Breast epithelium (tissue), 4 donors: ENCODE results near the gene CGREF1. TPM values are rescaled to one million over a fixed set of nuclear protein-coding genes. Genes with fewer than 3 reads are reported as not detected.

Source experiments
- DNase-seq, 2 donors: peaks; one replicate each; pipeline ENCODE4 v3.0.0-alpha.2; 2019; ENCODE audit warnings: low spot score in 2 of 2
- H3K27ac ChIP-seq, 2 donors: fragments of 200-600 bp; sonication (generic) in 1 of 2; one replicate each; pipeline ENCODE4 v1.5.1; 2016 to 2019; ENCODE audit warnings: mild to moderate bottlenecking in 1 of 2
- H3K27me3 ChIP-seq, 2 donors: fragments of 200-600 bp; sonication (generic) in 1 of 2; one replicate each; pipeline versions ENCODE4 v1.5.1 to v1.6.0; 2017 to 2019; ENCODE audit warnings: control low read depth in 1 of 2, mild to moderate bottlenecking in 1 of 2
- H3K36me3 ChIP-seq: fragments of 200-600 bp; one replicate; pipeline ENCODE4 v1.5.1; 2019
- H3K4me1 ChIP-seq, 2 donors: fragments of 200-600 bp; sonication (generic); one replicate each; pipeline ENCODE4 v1.5.1; 2016 to 2019; ENCODE audit warnings: control low read depth in 1 of 2
- H3K4me3 ChIP-seq, 3 donors: fragments of 200-600 bp; sonication (generic); 1 replicate in 2 of 3; 2 replicates in 1 of 3; pipeline ENCODE4 v1.5.1; 2016 to 2019; ENCODE audit warnings: mild to moderate bottlenecking in 3 of 3, moderate library complexity in 2 of 3
- H3K9me3 ChIP-seq, 2 donors: fragments of 200-600 bp; sonication (generic) in 1 of 2; one replicate each; pipeline ENCODE4 v1.5.1; 2016 to 2019; ENCODE audit warnings: control low read depth in 1 of 2
- POLR2A ChIP-seq: fragments of 450-650 bp; IDR thresholded peaks from one replicate; pipeline ENCODE4 v1.6.1; 2016; ENCODE audit warnings: antibody characterized with exemption, mild to moderate bottlenecking, moderate library complexity
- POLR2AphosphoS5 ChIP-seq, 3 donors: sonication (generic); formaldehyde crosslinking; IDR thresholded peaks; one replicate each; pipeline ENCODE4 v1.6.1; 2017; ENCODE audit warnings: antibody characterized with exemption in 3 of 3
- intact Hi-C: fragments of 100-400 bp; cut with DNase I; formaldehyde crosslinking; loops from one replicate; pipeline ENCODE4 v1.15.1; 2023; ENCODE audit warnings: low total_unique reads
- total RNA-seq, 3 donors: library from RNA; depleted of rRNA; stranded (reverse); fragments of >200 nt; gene quantifications; one replicate each; pipeline ENCODE4 v1.1.0, GENCODE V29; 2016
- TF ChIP-seq, protein P1 (sequence below), 3 donors: fragments of 450-650 bp; IDR thresholded peaks; one replicate each; pipeline ENCODE4 v1.5.1; 2016 to 2017; ENCODE audit warnings: antibody characterized with exemption in 3 of 3, mild to moderate bottlenecking in 3 of 3, moderate library complexity in 3 of 3

Gene CGREF1
- total RNA-seq, 3 donors from 2014 or later, result 3.2 to 16.4 (median 3.4) TPM

DNA sequence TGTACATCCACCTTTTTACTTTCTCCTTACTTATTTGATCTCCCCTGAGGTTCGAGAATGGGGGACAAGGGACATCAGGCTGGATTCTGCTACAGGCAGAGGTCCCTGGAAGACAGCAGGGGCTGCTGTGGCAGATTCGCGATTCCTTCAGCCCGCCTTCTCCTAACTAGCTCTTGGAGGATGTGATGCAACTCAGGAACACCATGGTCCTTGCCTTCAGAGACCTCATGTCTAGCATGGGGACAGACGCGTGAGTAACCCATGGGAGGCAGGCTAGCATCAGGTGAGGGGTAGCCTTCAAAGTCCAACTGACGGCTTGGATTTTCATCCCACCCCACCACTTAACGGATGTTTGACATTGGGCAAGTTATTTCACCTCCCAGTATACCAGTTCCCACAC is 29.0 kb upstream of the CGREF1 start:
- Histone ChIP-seq H3K36me3 (no peaks in the 10 kb centered on the region), H3K27ac (no peak overlapping the region), H3K4me1 (no peaks in the 10 kb centered on the region), H3K9me3 (no peaks in the 10 kb centered on the region), H3K27me3 (no peaks in the 10 kb centered on the region), H3K4me3 (no peak overlapping the region)
- intact Hi-C loops, result no loop called here
- TF ChIP-seq, protein P1, sequence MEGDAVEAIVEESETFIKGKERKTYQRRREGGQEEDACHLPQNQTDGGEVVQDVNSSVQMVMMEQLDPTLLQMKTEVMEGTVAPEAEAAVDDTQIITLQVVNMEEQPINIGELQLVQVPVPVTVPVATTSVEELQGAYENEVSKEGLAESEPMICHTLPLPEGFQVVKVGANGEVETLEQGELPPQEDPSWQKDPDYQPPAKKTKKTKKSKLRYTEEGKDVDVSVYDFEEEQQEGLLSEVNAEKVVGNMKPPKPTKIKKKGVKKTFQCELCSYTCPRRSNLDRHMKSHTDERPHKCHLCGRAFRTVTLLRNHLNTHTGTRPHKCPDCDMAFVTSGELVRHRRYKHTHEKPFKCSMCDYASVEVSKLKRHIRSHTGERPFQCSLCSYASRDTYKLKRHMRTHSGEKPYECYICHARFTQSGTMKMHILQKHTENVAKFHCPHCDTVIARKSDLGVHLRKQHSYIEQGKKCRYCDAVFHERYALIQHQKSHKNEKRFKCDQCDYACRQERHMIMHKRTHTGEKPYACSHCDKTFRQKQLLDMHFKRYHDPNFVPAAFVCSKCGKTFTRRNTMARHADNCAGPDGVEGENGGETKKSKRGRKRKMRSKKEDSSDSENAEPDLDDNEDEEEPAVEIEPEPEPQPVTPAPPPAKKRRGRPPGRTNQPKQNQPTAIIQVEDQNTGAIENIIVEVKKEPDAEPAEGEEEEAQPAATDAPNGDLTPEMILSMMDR (IDR thresholded peaks at IDR 0.05), result no peak
- no peak for TF ChIP-seq POLR2AphosphoS5 (IDR thresholded peaks at IDR 0.05)
- no peak for TF ChIP-seq POLR2A
- no peak for DNase-seq

DNA sequence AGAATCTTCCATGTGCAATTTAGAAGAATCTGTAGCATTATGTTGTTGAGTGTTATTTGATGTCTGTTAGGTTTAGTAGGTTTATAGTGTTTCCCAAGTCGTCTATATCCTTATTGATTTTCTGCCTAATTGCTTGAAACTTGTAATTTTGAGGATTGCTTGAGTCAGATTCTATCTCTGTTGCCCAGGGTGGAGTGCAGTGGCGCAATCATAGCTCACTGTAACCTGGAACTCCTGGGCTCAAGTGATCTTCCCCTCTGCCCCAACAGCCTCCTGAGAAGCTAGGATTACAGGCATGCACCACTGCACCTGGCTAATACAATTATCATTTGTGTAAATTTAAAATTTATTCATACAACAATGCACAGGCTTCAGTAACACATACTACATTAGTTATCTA is 26.8 kb upstream of the CGREF1 start:
- intact Hi-C loops, result no loop called here
- Histone ChIP-seq H3K36me3 (no peaks in the 10 kb centered on the region), H3K4me1 (no peaks in the 10 kb centered on the region), H3K27me3 (no peaks in the 10 kb centered on the region), H3K27ac (no peak overlapping the region), H3K4me3 (no peak overlapping the region), H3K9me3 (no peaks in the 10 kb centered on the region)
- TF ChIP-seq POLR2AphosphoS5 (IDR thresholded peaks at IDR 0.05) (no peak), POLR2A (no peak)
- TF ChIP-seq, protein P1 (IDR thresholded peaks at IDR 0.05), result no peak
- no peak for DNase-seq

DNA sequence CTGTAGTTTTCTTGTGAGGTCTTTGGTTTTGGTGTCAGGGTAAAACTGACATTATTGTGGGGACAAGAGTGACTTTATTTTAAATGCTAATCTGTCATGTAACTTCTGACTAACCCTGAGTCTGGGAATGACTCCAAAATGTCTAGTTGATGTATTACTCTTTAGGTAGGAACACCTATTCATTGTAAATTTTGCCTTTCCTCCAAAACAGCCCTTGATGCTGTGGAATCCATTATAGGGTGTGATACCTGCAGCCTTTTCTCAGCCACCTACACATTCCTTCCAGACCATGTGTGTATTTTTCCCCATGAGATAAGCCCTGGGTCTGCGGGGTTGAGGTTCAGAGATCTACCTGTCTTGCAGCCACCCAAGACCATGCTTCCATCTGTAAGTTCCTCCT is 24.4 kb upstream of the CGREF1 start:
- TF ChIP-seq, protein P1 (IDR thresholded peaks at IDR 0.05), result no peak
- TF ChIP-seq POLR2A, result no peak
- TF ChIP-seq POLR2AphosphoS5 (IDR thresholded peaks at IDR 0.05), result no peak
- intact Hi-C loops, result no loop called here
- Histone ChIP-seq H3K4me1 (no peaks in the 10 kb centered on the region), H3K9me3 (no peaks in the 10 kb centered on the region), H3K27me3 (no peaks in the 10 kb centered on the region), H3K4me3 (no peak overlapping the region), H3K36me3 (no peaks in the 10 kb centered on the region), H3K27ac (no peak overlapping the region)
- DNase-seq, result no peak

GRCh38 chr2:27139310-27139709 is 20.4 kb upstream of the CGREF1 start, which contains the start of gene PRR30:
TSS of gene PRR30 (minus strand) at chr2:27139410. CDS start at chr2:27138329, 1,081 bp downstream.
- no peaks in the 10 kb centered on the region for H3K36me3 ChIP-seq
- DNase-seq, result no peak
- H3K27ac ChIP-seq, result no peak within 1 kb of the TSS
- TF ChIP-seq POLR2A (no peak), POLR2AphosphoS5 (IDR thresholded peaks at IDR 0.05) (no peak)
- TF ChIP-seq, protein P1 (IDR thresholded peaks at IDR 0.05), result no peak
- H3K4me3 ChIP-seq, result no peak within 1 kb of the TSS
- no peaks in the 10 kb centered on the region for H3K9me3 ChIP-seq
- intact Hi-C loops, result no loop called here
- H3K27me3 ChIP-seq, result no peaks in the 10 kb centered on the region
- no peaks in the 10 kb centered on the region for H3K4me1 ChIP-seq

GRCh38 chr2:27138111-27138510 is 19.2 kb upstream of the CGREF1 start:
- TF ChIP-seq POLR2A (no peak), POLR2AphosphoS5 (IDR thresholded peaks at IDR 0.05) (no peak)
- TF ChIP-seq, protein P1 (IDR thresholded peaks at IDR 0.05), result no peak
- no peak for DNase-seq
- Histone ChIP-seq H3K4me1 (peaks cover 3 to 6% of the 10 kb centered on the region in 2 donors), H3K9me3 (no peaks in the 10 kb centered on the region), H3K27ac (no peak overlapping the region), H3K27me3 (no peaks in the 10 kb centered on the region), H3K4me3 (no peak overlapping the region), H3K36me3 (no peaks in the 10 kb centered on the region)
- intact Hi-C loops, result no loop called here
